AG04449 (cell line): ENCODE data around the gene POSTN.
A peak's percentile ranks its signal among the peaks of the same experiment; 100 is the strongest.

Source experiments
- CTCF ChIA-PET: fragments of 350-600 bp; formaldehyde crosslinking; extraction: SDS; loops from one replicate; lab custom pipeline; 2021; ENCODE audit warnings: antibody characterized with exemption; lab: Yijun Ruan, JAX
- POLR2A ChIA-PET: fragments of 400-600, 350-600 bp; formaldehyde crosslinking; extraction: SDS; loops from one replicate; lab custom pipeline; 2020; ENCODE audit warnings: antibody characterized with exemption, inconsistent platforms; lab: Yijun Ruan, JAX
- DNase-seq: peaks from one replicate; pipeline ENCODE4 v3.0.0-alpha.2; 2010; ENCODE audit warnings: low read depth, low spot score
- H3K4me3 ChIP-seq: 2 replicates; pipeline ENCODE4 v1.5.1; 2011; ENCODE audit warnings: low read depth, mild to moderate bottlenecking, control low read depth, low read length
- CTCF ChIP-seq: IDR thresholded peaks from one replicate; pipeline ENCODE4 v1.5.1; 2011; ENCODE audit warnings: mild to moderate bottlenecking, moderate library complexity, low read length, control low read depth, inconsistent platforms; ENCODE audit not compliant: insufficient read depth; ENCODE audit errors: missing control alignments

Gene POSTN

GRCh38 chr13:37598597-37598996 is at the start of gene POSTN:
TSS of gene POSTN (minus strand) at chr13:37598768. CDS start at chr13:37598726, 42 bp downstream.
- POLR2A ChIA-PET = interaction anchor here (0.7 kb wide), 2 partner anchors 151 to 192 kb away, joined by 3 to 4 read pairs; no protein-coding TSS in a partner anchor
- CTCF ChIA-PET = interaction anchor here (1.1 to 8.3 kb wide), 4 partner anchors 10 to 530 kb away, joined by 3 to 89 read pairs (median 42); partner anchors contain the start of gene CSNK1A1L
- DNase-seq = no peak
- H3K4me3 ChIP-seq = peak within 1 kb of the TSS; percentile 45
- no peak for TF ChIP-seq CTCF

GRCh38 chr13:37647031-37647650 is 48.6 kb upstream of the POSTN start:
- DNase-seq = no peak
- H3K4me3 ChIP-seq = no peak overlapping the region
- ChIA-PET POLR2A (no interaction called here), CTCF (interaction anchor here (1.0 kb wide), 2 partner anchors 223 to 578 kb away, joined by 3 read pairs; no protein-coding TSS in a partner anchor)
- TF ChIP-seq CTCF = no peak

GRCh38 chr13:37646531-37646930 is 48.0 kb upstream of the POSTN start:
- ChIA-PET CTCF (interaction anchor here (1.0 kb wide), 2 partner anchors 224 to 578 kb away, joined by 3 read pairs; no protein-coding TSS in a partner anchor), POLR2A (no interaction called here)
- DNase-seq = no peak
- TF ChIP-seq CTCF = no peak
- H3K4me3 ChIP-seq = no peak overlapping the region

GRCh38 chr13:37645181-37645740 is 46.7 kb upstream of the POSTN start:
- H3K4me3 ChIP-seq = no peak overlapping the region
- CTCF ChIA-PET = interaction anchor here (2.2 kb wide), 1 partner anchor 224 kb away, joined by 10 read pairs; the partner anchor contains the start of gene TRPC4
- POLR2A ChIA-PET = no interaction called here
- no peak for DNase-seq
- TF ChIP-seq CTCF = no peak

- POLR2A ChIA-PET = no interaction called here
- no peak overlapping the region for H3K4me3 ChIP-seq
- DNase-seq = no peak
- CTCF ChIA-PET = interaction anchor here (0.7 to 4.5 kb wide), 8 partner anchors 13 to 889 kb away, joined by 3 to 23 read pairs (median 11); partner anchors contain the start of gene TRPC4
- TF ChIP-seq CTCF = no peak
Measured at GRCh38 chr13:37641391-37641790, 42.8 kb upstream of the POSTN start.

GRCh38 chr13:37640499-37640898 is 41.9 kb upstream of the POSTN start:
- ChIA-PET POLR2A (no interaction called here), CTCF (interaction anchor here (0.6 to 4.5 kb wide), 18 partner anchors 8 to 942 kb away, joined by 3 to 23 read pairs (median 6); partner anchors contain the start of gene TRPC4)
- no peak for DNase-seq
- no peak overlapping the region for H3K4me3 ChIP-seq
- TF ChIP-seq CTCF = peak; percentile 50
